ENCODE measurements around the gene DTL.

- no peak for TF ChIP-seq CTCF (IDR thresholded peaks at IDR 0.05; ENCODE audit: low read depth, low read length)
- TF ChIP-seq EZH2phosphoT487 (IDR thresholded peaks at IDR 0.05; ENCODE audit: low read depth) = no peak
These were observed 39.3 kb downstream of the DTL start for GRCh38 chr1:212074856-212075255.

Data from OCI-LY3 (cell line).